Liver (tissue), 9 donors: Measurements from ENCODE around the gene CARD14. TPM values are rescaled to one million over a fixed set of nuclear protein-coding genes. Genes with fewer than 3 reads are reported as not detected.

Experiments
- DNase-seq: peaks from one replicate; pipeline ENCODE4 v3.0.0-alpha.2; 2017; ENCODE audit warnings: low spot score
- H3K27ac ChIP-seq, 2 donors: one replicate each; pipeline ENCODE4 v1.7.0; 2013; ENCODE audit warnings: inconsistent platforms in 2 of 2, low read length in 2 of 2, control low read depth in 1 of 2, low read depth in 1 of 2, mild to moderate bottlenecking in 1 of 2
- H3K27me3 ChIP-seq, 4 donors: one replicate each; pipeline versions ENCODE4 v1.6.1 to v1.7.0; 2013; ENCODE audit warnings: low read length in 3 of 4, inconsistent platforms in 1 of 4, mild to moderate bottlenecking in 1 of 4, moderate library complexity in 1 of 4; ENCODE audit not compliant: control insufficient read depth in 4 of 4, insufficient read depth in 4 of 4
- H3K36me3 ChIP-seq, 4 donors: one replicate each; pipeline versions ENCODE4 v1.6.1 to v1.7.0; 2013; ENCODE audit warnings: low read length in 3 of 4, mild to moderate bottlenecking in 3 of 4, low read depth in 1 of 4, moderate library complexity in 1 of 4; ENCODE audit not compliant: control insufficient read depth in 4 of 4, insufficient read depth in 3 of 4
- H3K4me1 ChIP-seq, 4 donors: one replicate each; pipeline versions ENCODE4 v1.6.1 to v1.7.0; 2013; ENCODE audit warnings: low read length in 3 of 4, mild to moderate bottlenecking in 3 of 4, moderate library complexity in 1 of 4; ENCODE audit not compliant: control insufficient read depth in 4 of 4, insufficient read depth in 4 of 4
- H3K4me3 ChIP-seq, 3 donors: one replicate each; pipeline versions ENCODE4 v1.6.1 to v1.7.0; 2013; ENCODE audit warnings: low read length in 3 of 3, control low read depth in 1 of 3, low read depth in 1 of 3, mild to moderate bottlenecking in 1 of 3
- H3K9ac ChIP-seq, 2 donors: one replicate each; pipeline ENCODE4 v1.7.0; 2013; ENCODE audit warnings: low read length in 2 of 2, mild to moderate bottlenecking in 2 of 2, moderate library complexity in 2 of 2, control low read depth in 1 of 2, low read depth in 1 of 2
- H3K9me3 ChIP-seq, 4 donors: one replicate each; pipeline versions ENCODE4 v1.6.1 to v1.7.0; 2013; ENCODE audit warnings: low read length in 3 of 4; ENCODE audit not compliant: control insufficient read depth in 4 of 4
- ATF3 ChIP-seq: IDR thresholded peaks from 2 replicates; pipeline ENCODE4 v1.6.1; 2016; ENCODE audit warnings: antibody characterized with exemption
- CTCF ChIP-seq: fragments of 150-350 bp; IDR thresholded peaks from 2 replicates; pipeline ENCODE4 v1.5.1; 2017; ENCODE audit warnings: improper control_type of control experiment, low read depth, low read length; ENCODE audit not compliant: missing input control
- EGR1 ChIP-seq, 2 donors: IDR thresholded peaks; 2 replicates each; pipeline ENCODE4 v1.6.1; 2016 to 2018; ENCODE audit warnings: antibody characterized with exemption in 2 of 2, low read depth in 2 of 2
- FOXA1 ChIP-seq: IDR thresholded peaks from 2 replicates; pipeline ENCODE4 v1.6.1; 2016; ENCODE audit warnings: antibody characterized with exemption
- FOXA2 ChIP-seq: IDR thresholded peaks from 2 replicates; pipeline ENCODE4 v1.6.1; 2016; ENCODE audit warnings: antibody characterized with exemption
- GABPA ChIP-seq, 2 donors: IDR thresholded peaks in 1 of 2; conservative IDR thresholded peaks in 1 of 2; 2 replicates each; pipeline ENCODE4 v1.6.1; 2016; ENCODE audit warnings: antibody characterized with exemption in 2 of 2, mild to moderate bottlenecking in 1 of 2, moderate library complexity in 1 of 2
- HNF4A ChIP-seq, 2 donors: conservative IDR thresholded peaks; 2 replicates each; pipeline ENCODE4 v1.6.1; 2016; ENCODE audit warnings: antibody characterized with exemption in 2 of 2, mild to moderate bottlenecking in 2 of 2
- HNF4G ChIP-seq: IDR thresholded peaks from 2 replicates; pipeline ENCODE4 v1.6.1; 2016; ENCODE audit warnings: antibody characterized with exemption
- JUND ChIP-seq, 2 donors: IDR thresholded peaks; 2 replicates each; pipeline ENCODE4 v1.6.1; 2016; ENCODE audit warnings: antibody characterized with exemption in 2 of 2
- MAX ChIP-seq: IDR thresholded peaks from 2 replicates; pipeline ENCODE4 v1.6.1; 2016; ENCODE audit warnings: antibody characterized with exemption
- NR2F2 ChIP-seq: IDR thresholded peaks from 2 replicates; pipeline ENCODE4 v1.6.1; 2016; ENCODE audit warnings: antibody characterized with exemption
- RAD21 ChIP-seq, 2 donors: IDR thresholded peaks; 2 replicates each; pipeline ENCODE4 v1.6.1; 2016; ENCODE audit warnings: antibody characterized with exemption in 2 of 2, mild to moderate bottlenecking in 2 of 2
- REST ChIP-seq: IDR thresholded peaks from 2 replicates; pipeline ENCODE4 v1.6.1; 2016; ENCODE audit warnings: antibody characterized with exemption, mild to moderate bottlenecking
- RXRA ChIP-seq, 2 donors: IDR thresholded peaks; 2 replicates each; pipeline ENCODE4 v1.6.1; 2017 to 2018; ENCODE audit warnings: antibody characterized with exemption in 2 of 2, mild to moderate bottlenecking in 1 of 2
- SP1 ChIP-seq: IDR thresholded peaks from 2 replicates; pipeline ENCODE4 v1.6.1; 2018; ENCODE audit warnings: antibody characterized with exemption, mild to moderate bottlenecking
- TAF1 ChIP-seq: conservative IDR thresholded peaks from 2 replicates; pipeline ENCODE4 v1.6.1; 2016; ENCODE audit warnings: antibody characterized with exemption, mild to moderate bottlenecking
- YY1 ChIP-seq: IDR thresholded peaks from 2 replicates; pipeline ENCODE4 v1.6.1; 2016; ENCODE audit warnings: antibody characterized with exemption, mild to moderate bottlenecking
- ZBTB33 ChIP-seq: IDR thresholded peaks from 2 replicates; pipeline ENCODE4 v1.6.1; 2016; ENCODE audit warnings: antibody characterized with exemption
- WGBS: extraction: QIAGEN DNeasy Blood & Tissue Kit; methylation state at CpG from one replicate; pipeline ENCODE4 v1.1.7; 2013; 5-methylcytosine and 5-hydroxymethylcytosine counted together
- polyA plus RNA-seq, 2 donors: library from polyadenylated mRNA; stranded (reverse) in 1 of 2; unstranded in 1 of 2; fragments of 200-250 nt in 1 of 2; fragments of >200 nt in 1 of 2; fragmentation: Nextera tagmentation in 1 of 2; extraction: Ambion mirVana in 1 of 2; gene quantifications; one replicate each; pipeline versions ENCODE4 v1.2.1 to v1.2.3, GENCODE V29; 2013 to 2015
- total RNA-seq, 2 donors: library from RNA; depleted of rRNA; stranded (reverse); fragments of >200 nt; gene quantifications; one replicate each; pipeline ENCODE4 v1.2.3, GENCODE V29; 2014
- donor health status: healthy.
- donor health status: healthy.
- donor health status: healthy.
- donor health status: healthy.
- donor health status: healthy.

The CARD14 gene
- total and polyA plus RNA-seq, 4 donors: 0.07 to 0.70 (median 0.29) TPM

DNA sequence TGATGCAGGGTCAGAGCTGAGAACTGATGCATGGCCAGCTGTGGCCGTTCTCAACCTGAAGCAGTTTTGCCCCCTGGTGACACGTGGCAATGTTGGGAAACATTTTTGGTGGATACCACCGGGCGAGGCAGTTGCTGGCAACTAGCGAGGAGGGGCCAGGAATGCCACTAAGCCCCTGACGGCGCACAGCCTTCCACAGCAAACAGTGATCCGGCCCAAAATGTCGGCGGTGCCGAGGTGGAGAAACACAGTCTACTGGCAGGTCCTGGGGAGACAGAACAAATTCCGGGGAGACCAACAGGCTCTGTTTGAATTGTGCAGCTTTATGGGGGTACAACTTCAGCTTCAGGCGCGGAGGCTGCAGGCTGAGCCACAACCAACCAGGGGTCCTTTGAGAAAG lies 58.6 kb downstream of the CARD14 start:
- Histone ChIP-seq H3K4me1 (no peaks in the 10 kb centered on the region), H3K36me3 (peaks cover 0 to 8% (median 6%) of the 10 kb centered on the region in 4 donors), H3K9ac (no peak overlapping the region), H3K27me3 (no peaks in the 10 kb centered on the region), H3K4me3 (no peak overlapping the region), H3K27ac (no peak overlapping the region), H3K9me3 (peaks cover 0 to 7% (median 2%) of the 10 kb centered on the region in 4 donors)
- DNase-seq: no peak
- 95% methylated on average over 14 of the region's 14 CpGs for WGBS
- TF ChIP-seq NR2F2 (no peak), ATF3 (no peak), FOXA2 (no peak), ZBTB33 (no peak), REST (no peak), MAX (no peak), SP1 (no peak), EGR1 (IDR thresholded peaks at IDR 0.05; ENCODE audit: low read depth in 2 of 2) (no peak), TAF1 (no peak), CTCF (no peak), HNF4A (conservative IDR thresholded peaks at IDR 0.05) (no peak), HNF4G (no peak), FOXA1 (no peak), RXRA (IDR thresholded peaks at IDR 0.05) (no peak), RAD21 (IDR thresholded peaks at IDR 0.05) (no peak), JUND (IDR thresholded peaks at IDR 0.05) (no peak), YY1 (no peak)

GRCh38 chr17:80229011-80229410 lies 59.2 kb downstream of the CARD14 start:
- no peak for DNase-seq
- H3K9ac ChIP-seq: no peak overlapping the region
- whole genome bisulfite sequencing: 94% methylated on average over 4 of the region's 4 CpGs
- H3K27ac ChIP-seq: no peak overlapping the region
- H3K9me3 ChIP-seq: peaks cover 0 to 7% (median 2%) of the 10 kb centered on the region in 4 donors
- peaks cover 0 to 8% (median 7%) of the 10 kb centered on the region in 4 donors for H3K36me3 ChIP-seq
- no peak overlapping the region for H3K4me3 ChIP-seq
- H3K4me1 ChIP-seq: no peaks in the 10 kb centered on the region
- no peaks in the 10 kb centered on the region for H3K27me3 ChIP-seq
- TF ChIP-seq NR2F2 (no peak), TAF1 (no peak), EGR1 (IDR thresholded peaks at IDR 0.05; ENCODE audit: low read depth in 2 of 2) (no peak), YY1 (no peak), RAD21 (IDR thresholded peaks at IDR 0.05) (no peak), RXRA (IDR thresholded peaks at IDR 0.05) (no peak), ATF3 (no peak), SP1 (no peak), HNF4A (conservative IDR thresholded peaks at IDR 0.05) (no peak), FOXA2 (no peak), JUND (IDR thresholded peaks at IDR 0.05) (no peak), GABPA (IDR thresholded peaks at IDR 0.05 in 1 of 2, conservative IDR thresholded peaks at IDR 0.05 in 1 of 2) (no peak), CTCF (no peak), HNF4G (no peak), MAX (no peak)
